HepG2 (cell line): Measurements from ENCODE around the gene KRT17. TPM values are rescaled to one million over a fixed set of nuclear protein-coding genes. Genes with fewer than 3 reads are reported as not detected.
"Not testable (repeated sequence)": the region's sequence is repeated elsewhere in the genome, so short reads cannot be mapped to it uniquely, and the experiment has no call there.

Experiments used
- ATAC-seq: fragments of 200-7000 bp; cut with Tn5 transposase; 3 replicates; pipeline ENCODE4 v1.9.1; 2020; ENCODE audit warnings: mild to moderate bottlenecking, moderate library complexity
- BruUV-seq: library from RNA; stranded (reverse); fragments of 400-500 nt; replicated peaks from 2 replicates; lab custom pipeline; 2021; lab: Mats Ljungman, UMichigan
- CTCF ChIA-PET: fragments of 300-600 bp; formaldehyde crosslinking; extraction: SDS; loops from one replicate; lab custom pipeline; 2021; ENCODE audit warnings: low total read pairs, inconsistent platforms, low intra/inter-chr PET ratio; lab: Yijun Ruan, JAX
- POLR2A ChIA-PET: fragments of 350-600 bp; sonication (Branson Sonifier 250); formaldehyde crosslinking; loops from one replicate; lab custom pipeline; 2020; ENCODE audit warnings: antibody characterized with exemption, inconsistent platforms; lab: Yijun Ruan, JAX
- DNase-seq: peaks from one replicate; pipeline ENCODE4 v3.0.0-alpha.2; 2015; ENCODE audit warnings: low spot score
- FAIRE-seq: peaks from 3 replicates; lab custom pipeline; 2011; peaks lifted over from hg19 to GRCh38; lab: Jason Lieb, UNC
- H2AFZ ChIP-seq: one replicate; pipeline ENCODE4 v1.6.1; 2011; ENCODE audit warnings: low read length, inconsistent platforms
- H3K27ac ChIP-seq: fragments of 300-600 bp; 3 replicates; pipeline ENCODE4 v1.8.0; 2011; ENCODE audit warnings: mixed run types, mild to moderate bottlenecking, mixed read lengths, low read length, inconsistent platforms; ENCODE audit not compliant: insufficient read depth; ENCODE audit errors: extremely low read length
- H3K27me3 ChIP-seq, 2 experiments: fragments of 200-600 bp in 1 of 2; 2 replicates in 1 of 2; 3 replicates in 1 of 2; pipeline versions ENCODE4 v1.6.0 to v1.8.0; 2011; ENCODE audit warnings: low read length in 2 of 2, mild to moderate bottlenecking in 2 of 2, moderate library complexity in 2 of 2, inconsistent platforms in 1 of 2; ENCODE audit not compliant: insufficient read depth in 2 of 2, control insufficient read depth in 1 of 2
- H3K36me3 ChIP-seq, 2 experiments: fragments of 200-600 bp in 1 of 2; replicated peaks in 1 of 2; 2 replicates in 1 of 2; 3 replicates in 1 of 2; pipeline versions ENCODE4 v1.5.1 to v1.8.0; 2011; ENCODE audit warnings: low read length in 2 of 2, inconsistent platforms in 1 of 2; ENCODE audit not compliant: insufficient read depth in 2 of 2, control insufficient read depth in 1 of 2
- H3K4me1 ChIP-seq: 2 replicates; pipeline ENCODE4 v1.5.1; 2012; ENCODE audit warnings: low read length, inconsistent platforms; ENCODE audit not compliant: insufficient read depth
- H3K4me2 ChIP-seq: 2 replicates; pipeline ENCODE4 v1.6.0; 2011; ENCODE audit warnings: low read depth, low read length, inconsistent platforms
- H3K4me3 ChIP-seq, 3 experiments: fragments of 200-600 bp in 1 of 3; sonication (generic), shearing (Covaris generic) in 1 of 3; replicated peaks in 1 of 3; 2 replicates each; pipeline ENCODE4 v1.5.1; 2011 to 2016; ENCODE audit warnings: low read length in 3 of 3, inconsistent platforms in 2 of 3, low read depth in 2 of 3, mild to moderate bottlenecking in 2 of 3, control low read depth in 1 of 3, mixed read lengths in 1 of 3; ENCODE audit not compliant: insufficient read depth in 1 of 3
- H3K79me2 ChIP-seq: one replicate; pipeline ENCODE4 v1.6.1; 2011; ENCODE audit warnings: low read length, inconsistent platforms; ENCODE audit not compliant: insufficient read depth
- H3K9ac ChIP-seq: 2 replicates; pipeline ENCODE4 v1.6.0; 2011; ENCODE audit warnings: mild to moderate bottlenecking, low read depth, low read length, inconsistent platforms; ENCODE audit not compliant: insufficient read depth
- H3K9me3 ChIP-seq: 2 replicates; pipeline ENCODE4 v1.5.1; 2012; ENCODE audit warnings: mild to moderate bottlenecking, low read length
- H4K20me1 ChIP-seq: 2 replicates; pipeline ENCODE4 v1.6.0; 2011; ENCODE audit warnings: inconsistent platforms, mild to moderate bottlenecking, low read length, moderate library complexity; ENCODE audit not compliant: insufficient read depth
- ELK4 ChIP-seq: sonication (generic); formaldehyde crosslinking; IDR thresholded peaks from 2 replicates; pipeline ENCODE4 v1.9.0; 2021; ENCODE audit warnings: missing genetic modification reagents, borderline replicate concordance
- EP300 ChIP-seq, 3 experiments: sonication (generic) in 1 of 3; formaldehyde crosslinking in 1 of 3; IDR thresholded peaks; 2 replicates each; pipeline versions ENCODE4 v1.5.1 to v1.6.1; 2011 to 2020; ENCODE audit warnings: low read depth in 2 of 3, low read length in 2 of 3, borderline replicate concordance in 1 of 3, improper control_type of control experiment in 1 of 3, mild to moderate bottlenecking in 1 of 3, missing genetic modification reagents in 1 of 3, moderate library complexity in 1 of 3
- HNRNPLL ChIP-seq: fragments of 200-400 bp; formaldehyde crosslinking; IDR thresholded peaks from 2 replicates; pipeline ENCODE4 v1.6.1; 2017; ENCODE audit warnings: mild to moderate bottlenecking, low read depth, low read length; ENCODE audit not compliant: poor library complexity, severe bottlenecking
- NR2C2 ChIP-seq: sonication (generic); formaldehyde crosslinking; IDR thresholded peaks from 2 replicates; pipeline ENCODE4 v1.4.0; 2020; ENCODE audit warnings: missing genetic modification reagents, mild to moderate bottlenecking, moderate library complexity, borderline replicate concordance
- NRL ChIP-seq: sonication (generic); formaldehyde crosslinking; IDR thresholded peaks from 2 replicates; pipeline ENCODE4 v1.5.0; 2020; ENCODE audit warnings: missing genetic modification reagents, mild to moderate bottlenecking, moderate library complexity, borderline replicate concordance
- REXO4 ChIP-seq: sonication (generic); formaldehyde crosslinking; IDR thresholded peaks from 2 replicates; pipeline ENCODE4 v1.8.0; 2022; ENCODE audit warnings: missing genetic modification reagents, mild to moderate bottlenecking, borderline replicate concordance
- ZNF484 ChIP-seq: sonication (generic); formaldehyde crosslinking; IDR thresholded peaks from 2 replicates; pipeline ENCODE4 v1.5.1; 2020; ENCODE audit warnings: mild to moderate bottlenecking, low read depth, missing genetic modification reagents, borderline replicate concordance
- ZNF780A ChIP-seq: sonication (generic); formaldehyde crosslinking; IDR thresholded peaks from 2 replicates; pipeline ENCODE4 v1.8.0; 2022; ENCODE audit warnings: mild to moderate bottlenecking, missing genetic modification reagents, moderate library complexity
- ZNF883 ChIP-seq: sonication (generic); formaldehyde crosslinking; IDR thresholded peaks from 2 replicates; pipeline ENCODE4 v1.5.1; 2020; ENCODE audit warnings: mild to moderate bottlenecking, missing genetic modification reagents; ENCODE audit errors: not compliant biosample characterization
- ZZZ3 ChIP-seq: sonication (generic); formaldehyde crosslinking; IDR thresholded peaks from 2 replicates; pipeline ENCODE4 v1.4.0; 2020; ENCODE audit warnings: missing genetic modification reagents, mild to moderate bottlenecking, borderline replicate concordance
- WGBS: methylation state at CpG from one replicate; pipeline ENCODE4 v1.1.6; 2017; ENCODE audit warnings: low lambda C conversion rate; 5-methylcytosine and 5-hydroxymethylcytosine counted together
- in situ Hi-C: cut with HindIII; loops from 2 replicates; pipeline ENCODE4 v1.10.0; 2017; ENCODE audit warnings: low pct_unique_long_range_greater_than_20kb; ENCODE audit not compliant: extremely low pct_ligation_motif_present
- intact Hi-C: fragments of 100-400 bp; cut with micrococcal nuclease; formaldehyde crosslinking; loops from one replicate; pipeline ENCODE4 v1.10.0; 2022; ENCODE audit not compliant: unreplicated experiment
- polyA plus RNA-seq, 8 experiments: library from polyadenylated mRNA; depleted of rRNA in 3 of 8; stranded (reverse) in 7 of 8; unstranded in 1 of 8; fragments of >200 nt; fragmentation: Illumina TruSeq in 4 of 8; extraction: Trizol in 4 of 8; gene quantifications; 2 replicates each; pipeline versions ENCODE4 v1.2.1 to v1.2.3, GENCODE V29; 2011 to 2016; ENCODE audit warnings: low read depth in 4 of 8, missing spikeins in 1 of 8, mixed read lengths in 1 of 8; ENCODE audit not compliant: insufficient read depth in 1 of 8
- total RNA-seq, 5 experiments: library from RNA; depleted of rRNA; stranded (reverse); fragments of >200 nt; fragmentation: Illumina TruSeq; extraction: Trizol; gene quantifications; 2 replicates each; pipeline ENCODE4 v1.2.3, GENCODE V29; 2016; ENCODE audit warnings: low read depth in 1 of 5

The KRT17 gene
- total and polyA plus RNA-seq, 2 of the 13 experiments (the other 11 are each of a cell fraction or from before 2014, with no cell fraction given) = 0.38 to 0.82 TPM

- Histone ChIP-seq H2AFZ (no peak overlapping the region), H4K20me1 (no peaks in the 10 kb centered on the region), H3K4me2 (no peak overlapping the region), H3K4me3 (no peak overlapping the region), H3K4me1 (no peaks in the 10 kb centered on the region), H3K9me3 (no peaks in the 10 kb centered on the region), H3K27me3 (peaks cover 10 to 53% of the 10 kb centered on the region in 2 experiments; a peak in 4 of 5 replicates), H3K27ac (no peak overlapping the region), H3K9ac (no peak overlapping the region), H3K36me3 (no peaks in the 10 kb centered on the region), H3K79me2 (no peaks in the 10 kb centered on the region)
- POLR2A ChIA-PET = no interaction called here
- no peak for ATAC-seq
- in situ Hi-C loops (no loop called here), intact Hi-C loops (no loop called here)
- BruUV-seq = no TSS peak
- DNase-seq = no peak
- FAIRE-seq = no peak
- TF ChIP-seq ZNF780A (CRISPR knock-in tag) (no peak), ZZZ3 (CRISPR knock-in tag) (no peak), ZNF883 (CRISPR knock-in tag) (no peak), ZNF484 (CRISPR knock-in tag) (no peak), EP300 (IDR thresholded peaks at IDR 0.05; ENCODE audit: low read depth in 2 of 2, low read length in 2 of 2) (no peak), EP300 (CRISPR knock-in tag; IDR thresholded peaks at IDR 0.05; ENCODE audit: borderline replicate concordance) (no peak), REXO4 (CRISPR knock-in tag) (no peak), NRL (CRISPR knock-in tag) (no peak), ELK4 (CRISPR knock-in tag) (no peak), NR2C2 (CRISPR knock-in tag) (no peak), HNRNPLL (no peak)
- CTCF ChIA-PET = no interaction called here
- WGBS = 7% methylated on average over 3 of the region's 3 CpGs
Observed at GRCh38 chr17:41617136-41617535, 7.2 kb downstream of the KRT17 start.

- DNase-seq, H3K9me3 ChIP-seq, ATAC-seq, CTCF ChIA-PET, intact Hi-C loops, BruUV-seq, H3K27ac ChIP-seq, H3K4me3 ChIP-seq, POLR2A ChIA-PET, H3K36me3 ChIP-seq, H2AFZ ChIP-seq, H3K9ac ChIP-seq, in situ Hi-C loops, H4K20me1 ChIP-seq, H3K79me2 ChIP-seq, FAIRE-seq, H3K4me1 ChIP-seq, H3K4me2 ChIP-seq: not testable (repeated sequence)
- peaks cover 10 to 57% of the 10 kb centered on the region in 2 experiments; a peak in 4 of 5 replicates for H3K27me3 ChIP-seq
- WGBS = 7% methylated on average over 3 of the region's 4 CpGs
Observed at GRCh38 chr17:41616486-41616885, 7.9 kb downstream of the KRT17 start.
